ENCODE measurements around the gene CCN5.

DNA sequence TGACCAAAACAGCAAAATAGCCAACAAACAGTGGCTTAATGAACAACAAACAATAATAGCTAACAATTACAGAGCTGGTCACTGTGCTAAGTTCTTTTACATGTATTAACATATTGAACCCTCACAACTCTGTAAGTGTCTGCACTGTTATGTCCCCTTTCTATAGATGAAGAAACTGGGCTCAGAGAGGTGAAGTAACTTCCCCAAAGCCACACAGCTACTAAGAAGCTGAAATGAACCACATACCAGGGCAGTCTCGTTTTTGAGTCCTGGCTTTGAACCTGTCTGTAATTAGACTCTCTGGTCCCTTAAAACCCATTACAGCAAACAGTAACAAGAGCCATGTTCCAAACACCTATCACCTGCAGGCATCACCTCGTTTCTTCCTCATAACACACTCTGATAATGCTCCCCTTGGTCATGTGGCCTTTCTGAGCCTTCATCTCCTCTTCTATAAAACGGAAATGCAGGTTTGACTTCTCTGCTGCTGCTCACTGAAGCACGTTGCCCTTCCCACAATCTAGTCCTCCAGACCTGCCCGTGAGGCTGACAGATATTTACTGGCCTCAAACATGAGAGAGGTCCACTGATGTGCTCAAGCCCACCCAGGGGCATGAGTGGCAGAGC, 53.8 kb downstream of the CCN5 start:
- TF ChIP-seq EZH2 (IDR thresholded peaks at IDR 0.05; ENCODE audit: borderline replicate concordance, low read length) (no peak), CTCF (conservative IDR thresholded peaks at IDR 0.05 in 1 of 2, IDR thresholded peaks at IDR 0.05 in 1 of 2; ENCODE audit: extremely low read depth in 1 of 2, insufficient read depth in 1 of 2, low read depth in 1 of 2, low read length in 2 of 2) (no peak)
